Neural cell (in vitro differentiated cells): Measurements from ENCODE around the gene SSBP3. TPM values are rescaled to one million over a fixed set of nuclear protein-coding genes. Genes with fewer than 3 reads are reported as not detected.

Experiments
- H2AFZ ChIP-seq: fragments of 200-600, 300-800 bp; sonication (generic), shearing (Covaris generic); 2 replicates; pipeline ENCODE4 v1.6.0; 2014; ENCODE audit warnings: low read depth, mild to moderate bottlenecking, antibody characterized with exemption, low read length, moderate library complexity
- H3F3A ChIP-seq: fragments of 200-600 bp; shearing (Covaris generic); 2 replicates; pipeline ENCODE4 v1.6.1; 2016; ENCODE audit warnings: mild to moderate bottlenecking, moderate library complexity, mixed read lengths, antibody characterized with exemption, low read length; ENCODE audit not compliant: insufficient read depth, poor library complexity, severe bottlenecking
- H3K27ac ChIP-seq: fragments of 200-600, 300-800 bp; sonication (generic), shearing (Covaris generic); 2 replicates; pipeline ENCODE4 v1.5.1; 2014; ENCODE audit warnings: mild to moderate bottlenecking, low read length, moderate library complexity
- H3K27me3 ChIP-seq: fragments of 300-800, 200-600 bp; sonication (generic), shearing (Covaris generic); 2 replicates; pipeline ENCODE4 v1.6.0; 2014; ENCODE audit warnings: mild to moderate bottlenecking, low read depth, low read length, moderate library complexity; ENCODE audit not compliant: insufficient read depth
- H3K36me3 ChIP-seq: fragments of 300-800, 200-600 bp; sonication (generic), shearing (Covaris generic); 2 replicates; pipeline ENCODE4 v1.5.1; 2014; ENCODE audit warnings: mild to moderate bottlenecking, antibody characterized with exemption, low read length, moderate library complexity; ENCODE audit not compliant: insufficient read depth
- H3K4me2 ChIP-seq: fragments of 300-800, 200-600 bp; sonication (generic), shearing (Covaris generic); 2 replicates; pipeline ENCODE4 v1.6.0; 2014; ENCODE audit warnings: mild to moderate bottlenecking, low read length
- H3K4me3 ChIP-seq: fragments of 300-800, 200-600 bp; sonication (generic), shearing (Covaris generic); 2 replicates; pipeline ENCODE4 v1.5.1; 2014; ENCODE audit warnings: mild to moderate bottlenecking, low read length, moderate library complexity
- H3K79me2 ChIP-seq: fragments of 200-600 bp; shearing (Covaris generic); replicated peaks from 2 replicates; pipeline ENCODE4 v1.6.0; 2014; ENCODE audit warnings: mild to moderate bottlenecking, low read length, moderate library complexity; ENCODE audit not compliant: insufficient read depth
- H3K9ac ChIP-seq: fragments of 300-800, 200-600 bp; sonication (generic), shearing (Covaris generic); 2 replicates; pipeline ENCODE4 v1.6.1; 2016; ENCODE audit warnings: mild to moderate bottlenecking, low read length, mixed read lengths
- H3K9me2 ChIP-seq: fragments of 200-600 bp; shearing (Covaris generic); 2 replicates; pipeline ENCODE4 v1.6.1; 2016; ENCODE audit warnings: mild to moderate bottlenecking, low read length, mixed read lengths; ENCODE audit not compliant: insufficient read depth
- H3K9me3 ChIP-seq: fragments of 200-600, 300-800 bp; sonication (generic), shearing (Covaris generic); 2 replicates; pipeline ENCODE4 v1.6.1; 2016; ENCODE audit warnings: mild to moderate bottlenecking, mixed run types, low read length, moderate library complexity, mixed read lengths
- H4K20me1 ChIP-seq: fragments of 200-600 bp; shearing (Covaris generic); 2 replicates; pipeline ENCODE4 v1.6.1; 2016; ENCODE audit warnings: mild to moderate bottlenecking, mixed run types; ENCODE audit not compliant: insufficient read depth
- CTCF ChIP-seq: fragments of 450-650 bp; IDR thresholded peaks from 2 replicates; pipeline ENCODE4 v1.5.1; 2014; ENCODE audit warnings: antibody characterized with exemption, mild to moderate bottlenecking, moderate library complexity; ENCODE audit not compliant: poor library complexity, severe bottlenecking
- EP300 ChIP-seq: fragments of 450-650 bp; conservative IDR thresholded peaks from 2 replicates; pipeline ENCODE4 v1.6.1; 2014; ENCODE audit warnings: antibody characterized with exemption, mild to moderate bottlenecking, moderate library complexity; ENCODE audit not compliant: poor library complexity, severe bottlenecking
- EZH2 ChIP-seq: fragments of 200-600, 300-800 bp; shearing (Covaris generic), sonication (generic); IDR thresholded peaks from 2 replicates; pipeline ENCODE4 v1.6.1; 2014; ENCODE audit warnings: antibody characterized with exemption, low read length, borderline replicate concordance, mild to moderate bottlenecking; ENCODE audit not compliant: insufficient read depth, poor library complexity, severe bottlenecking
- MXI1 ChIP-seq: fragments of 450-650 bp; conservative IDR thresholded peaks from 2 replicates; pipeline ENCODE4 v1.6.1; 2014; ENCODE audit warnings: antibody characterized with exemption, mild to moderate bottlenecking; ENCODE audit not compliant: poor library complexity, severe bottlenecking
- POLR2AphosphoS5 ChIP-seq: IDR thresholded peaks from 2 replicates; pipeline ENCODE4 v1.6.1; 2012
- RAD21 ChIP-seq: fragments of 450-650 bp; conservative IDR thresholded peaks from 2 replicates; pipeline ENCODE4 v1.6.1; 2014; ENCODE audit warnings: antibody characterized with exemption, mild to moderate bottlenecking, moderate library complexity
- REST ChIP-seq: IDR thresholded peaks from 2 replicates; pipeline ENCODE4 v1.6.1; 2012; ENCODE audit warnings: borderline replicate concordance
- SMC3 ChIP-seq: fragments of 450-650 bp; conservative IDR thresholded peaks from 2 replicates; pipeline ENCODE4 v1.6.1; 2014; ENCODE audit warnings: antibody characterized with exemption, mild to moderate bottlenecking, moderate library complexity; ENCODE audit not compliant: poor library complexity
- TAF1 ChIP-seq: IDR thresholded peaks from 2 replicates; pipeline ENCODE4 v1.6.1; 2012; ENCODE audit warnings: low read depth
- polyA plus RNA-seq: library from polyadenylated mRNA; depleted of rRNA; stranded (reverse); fragments of >200 nt; gene quantifications from 2 replicates; pipeline ENCODE4 v1.2.3, GENCODE V29; 2014

The SSBP3 gene
- polyA plus RNA-seq, 1 donor from 2014 or later = 77.4 TPM

GRCh38 chr1:54377040-54377691, 29.0 kb downstream of the SSBP3 start:
- H3K9ac ChIP-seq = no peak overlapping the region
- H4K20me1 ChIP-seq = peaks cover 6% of the 10 kb centered on the region
- no peaks in the 10 kb centered on the region for H3K27me3 ChIP-seq
- no peak overlapping the region for H2AFZ ChIP-seq
- H3K79me2 ChIP-seq = peaks cover 90% of the 10 kb centered on the region
- no peak overlapping the region for H3K4me2 ChIP-seq
- no peaks in the 10 kb centered on the region for H3K9me2 ChIP-seq
- peaks cover 8% of the 10 kb centered on the region for H3K36me3 ChIP-seq
- no peak overlapping the region for H3K4me3 ChIP-seq
- no peaks in the 10 kb centered on the region for H3F3A ChIP-seq
- H3K27ac ChIP-seq = no peak overlapping the region
- TF ChIP-seq CTCF = no peak
- no peak for TF ChIP-seq POLR2AphosphoS5
- no peak for TF ChIP-seq EP300
- no peak for TF ChIP-seq TAF1
- no peak for TF ChIP-seq RAD21
- TF ChIP-seq REST = no peak
- TF ChIP-seq MXI1 = no peak
- TF ChIP-seq EZH2 = no peak
- no peak for TF ChIP-seq SMC3
- no peaks in the 10 kb centered on the region for H3K9me3 ChIP-seq

- H3F3A ChIP-seq = no peaks in the 10 kb centered on the region
- TF ChIP-seq SMC3 (no peak), CTCF (no peak), RAD21 (no peak), MXI1 (no peak), POLR2AphosphoS5 (no peak), EZH2 (no peak), TAF1 (no peak), EP300 (no peak), REST (no peak)
- no peak overlapping the region for H3K4me3 ChIP-seq
- H3K36me3 ChIP-seq = peaks cover 8% of the 10 kb centered on the region
- no peaks in the 10 kb centered on the region for H3K9me3 ChIP-seq
- no peak overlapping the region for H2AFZ ChIP-seq
- H4K20me1 ChIP-seq = peaks cover 6% of the 10 kb centered on the region
- no peaks in the 10 kb centered on the region for H3K27me3 ChIP-seq
- H3K9me2 ChIP-seq = no peaks in the 10 kb centered on the region
- H3K27ac ChIP-seq = no peak overlapping the region
- no peak overlapping the region for H3K4me2 ChIP-seq
- no peak overlapping the region for H3K9ac ChIP-seq
- H3K79me2 ChIP-seq = peaks cover 91% of the 10 kb centered on the region
Observed at GRCh38 chr1:54376430-54377039, 29.7 kb downstream of the SSBP3 start.
